Prostate gland (tissue), 2 donors: ENCODE measurements around the gene CCSAP. TPM values are rescaled to one million over a fixed set of nuclear protein-coding genes. Genes with fewer than 3 reads are reported as not detected.

ENCODE experiments used
- DNase-seq: peaks from one replicate; pipeline ENCODE4 v3.0.0-alpha.2; 2019; ENCODE audit warnings: low spot score
- H3K27ac ChIP-seq, 2 donors: fragments of 200-600 bp; sonication (generic); 2 replicates each; pipeline ENCODE4 v1.5.1; 2017 to 2019
- H3K27me3 ChIP-seq: fragments of 200-600 bp; sonication (generic); replicated peaks from 2 replicates; pipeline ENCODE4 v1.5.1; 2019; ENCODE audit not compliant: insufficient read depth
- H3K36me3 ChIP-seq, 2 donors: fragments of 200-600 bp; sonication (generic); 1 replicate in 1 of 2; 2 replicates in 1 of 2; pipeline versions ENCODE4 v1.5.1 to v1.8.1; 2017 to 2019
- H3K4me1 ChIP-seq: fragments of 200-600 bp; sonication (generic); replicated peaks from 2 replicates; pipeline ENCODE4 v1.5.1; 2019
- H3K4me3 ChIP-seq, 2 donors: fragments of 200-600 bp; sonication (generic); 2 replicates each; pipeline ENCODE4 v1.5.1; 2017 to 2019
- H3K9me3 ChIP-seq: fragments of 200-600 bp; sonication (generic); 2 replicates; pipeline ENCODE4 v1.5.1; 2017
- CTCF ChIP-seq, 4 experiments: fragments of 200-600 bp in 2 of 4; fragments of 450-650 bp in 2 of 4; sonication (generic) in 2 of 4; IDR thresholded peaks; 1 replicate in 3 of 4; 2 replicates in 1 of 4; pipeline ENCODE4 v1.5.1; 2016 to 2019; ENCODE audit warnings: antibody characterized with exemption in 4 of 4, mild to moderate bottlenecking in 2 of 4, moderate library complexity in 2 of 4
- POLR2A ChIP-seq: fragments of 450-650 bp; IDR thresholded peaks from one replicate; pipeline ENCODE4 v1.6.1; 2016; ENCODE audit warnings: antibody characterized with exemption, mild to moderate bottlenecking
- POLR2AphosphoS5 ChIP-seq: sonication (generic); formaldehyde crosslinking; IDR thresholded peaks from one replicate; pipeline ENCODE4 v1.6.1; 2017; ENCODE audit warnings: antibody characterized with exemption
- whole genome bisulfite sequencing: methylation state at CpG from one replicate; pipeline ENCODE4 v1.1.5; 2018; 5-methylcytosine and 5-hydroxymethylcytosine counted together
- intact Hi-C: fragments of 100-400 bp; cut with DNase I; formaldehyde crosslinking; loops from one replicate; pipeline ENCODE4 v1.14.2; 2022
- total RNA-seq, 2 donors: library from RNA; depleted of rRNA; stranded (reverse); fragments of >200 nt; gene quantifications; one replicate each; pipeline ENCODE4 v1.1.0, GENCODE V29; 2016

CCSAP gene
- total RNA-seq, 2 donors from 2014 or later, result 5.5 to 6.4 TPM

GRCh38 chr1:229303855-229304254, 39.0 kb downstream of the CCSAP start:
- Histone ChIP-seq H3K4me3 (no peak overlapping the region), H3K9me3 (no peaks in the 10 kb centered on the region), H3K27me3 (no peaks in the 10 kb centered on the region), H3K36me3 (peaks cover 2 to 10% of the 10 kb centered on the region in 2 donors), H3K27ac (no peak overlapping the region), H3K4me1 (no peaks in the 10 kb centered on the region)
- WGBS, result 89% methylated on average over 4 of the region's 4 CpGs
- DNase-seq, result no peak
- no peak for TF ChIP-seq POLR2AphosphoS5
- no peak for TF ChIP-seq CTCF (IDR thresholded peaks at IDR 0.05)
- no peak for TF ChIP-seq POLR2A
- intact Hi-C loops, result no loop called here

GRCh38 chr1:229302740-229303139, 40.1 kb downstream of the CCSAP start:
- Histone ChIP-seq H3K9me3 (no peaks in the 10 kb centered on the region), H3K4me3 (no peak overlapping the region), H3K4me1 (no peaks in the 10 kb centered on the region), H3K27ac (no peak overlapping the region), H3K36me3 (peaks cover 2 to 10% of the 10 kb centered on the region in 2 donors), H3K27me3 (no peaks in the 10 kb centered on the region)
- 91% methylated on average over 8 of the region's 8 CpGs for WGBS
- DNase-seq, result no peak
- no peak for TF ChIP-seq POLR2AphosphoS5
- TF ChIP-seq POLR2A, result no peak
- no peak for TF ChIP-seq CTCF (IDR thresholded peaks at IDR 0.05)
- intact Hi-C loops, result no loop called here

GRCh38 chr1:229300099-229300757, 42.6 kb downstream of the CCSAP start:
- intact Hi-C loops, result no loop called here
- no peaks in the 10 kb centered on the region for H3K4me1 ChIP-seq
- peaks cover 2 to 10% of the 10 kb centered on the region in 2 donors for H3K36me3 ChIP-seq
- no peak overlapping the region for H3K4me3 ChIP-seq
- 95% methylated on average over 6 of the region's 6 CpGs for WGBS
- no peak for DNase-seq
- H3K27ac ChIP-seq, result no peak overlapping the region
- TF ChIP-seq POLR2AphosphoS5 (no peak), CTCF (IDR thresholded peaks at IDR 0.05) (no peak), POLR2A (no peak)
- H3K27me3 ChIP-seq, result no peaks in the 10 kb centered on the region
- H3K9me3 ChIP-seq, result no peaks in the 10 kb centered on the region

GRCh38 chr1:229298887-229299503, 43.9 kb downstream of the CCSAP start:
- no peak for TF ChIP-seq CTCF (IDR thresholded peaks at IDR 0.05)
- no peak for TF ChIP-seq POLR2AphosphoS5
- no peak for TF ChIP-seq POLR2A
- no peak overlapping the region for H3K4me3 ChIP-seq
- no peaks in the 10 kb centered on the region for H3K27me3 ChIP-seq
- intact Hi-C loops, result no loop called here
- DNase-seq, result no peak
- H3K9me3 ChIP-seq, result no peaks in the 10 kb centered on the region
- 84% methylated on average over 5 of the region's 5 CpGs for WGBS
- H3K36me3 ChIP-seq, result peaks cover 2 to 10% of the 10 kb centered on the region in 2 donors
- H3K27ac ChIP-seq, result no peak overlapping the region
- no peaks in the 10 kb centered on the region for H3K4me1 ChIP-seq

- Histone ChIP-seq H3K27me3 (no peaks in the 10 kb centered on the region), H3K9me3 (no peaks in the 10 kb centered on the region), H3K4me3 (no peak overlapping the region), H3K27ac (no peak overlapping the region), H3K36me3 (peaks cover 0 to 10% of the 10 kb centered on the region in 2 donors), H3K4me1 (no peaks in the 10 kb centered on the region)
- DNase-seq, result no peak
- TF ChIP-seq POLR2A (no peak), POLR2AphosphoS5 (no peak)
- intact Hi-C loops, result no loop called here
Observed at GRCh38 chr1:229298420-229298819, 44.4 kb downstream of the CCSAP start.
